Caco-2 (cell line): ENCODE data around the gene KRTAP9-3. TPM values are rescaled to one million over a fixed set of nuclear protein-coding genes. Genes with fewer than 3 reads are reported as not detected.

Experiments
- BruUV-seq: library from RNA; stranded (reverse); fragments of 400-500 nt; replicated peaks from 2 replicates; lab custom pipeline; 2021; lab: Mats Ljungman, UMichigan
- CTCF ChIA-PET: fragments of 300-600 bp; sonication (Branson Sonifier 250); formaldehyde crosslinking; loops from one replicate; lab custom pipeline; 2022; ENCODE audit warnings: antibody characterized with exemption; lab: Charles Lee
- POLR2A ChIA-PET: fragments of 300-600 bp; sonication (Branson Sonifier 250); formaldehyde crosslinking; loops from one replicate; lab custom pipeline; 2022; ENCODE audit warnings: antibody characterized with exemption; lab: Charles Lee
- DNase-seq, 2 experiments: peaks; one replicate each; pipeline versions ENCODE4 v3.0.0 to v3.0.0-alpha.2; 2020 to 2022
- H3K27me3 ChIP-seq: replicated peaks from 2 replicates; pipeline ENCODE4 v1.6.0; 2011; ENCODE audit warnings: low read length; ENCODE audit not compliant: control insufficient read depth, insufficient read depth
- H3K36me3 ChIP-seq: 2 replicates; pipeline ENCODE4 v1.5.1; 2011; ENCODE audit warnings: low read length; ENCODE audit not compliant: control insufficient read depth, insufficient read depth
- H3K4me1 ChIP-seq: fragments of 250-450 bp; sonication (Bioruptor Pico); 2 replicates; pipeline ENCODE4 v1.5.1; 2020; ENCODE audit warnings: mild to moderate bottlenecking
- H3K4me3 ChIP-seq: 2 replicates; pipeline ENCODE4 v1.5.1; 2011; ENCODE audit warnings: low read depth, mild to moderate bottlenecking, control low read depth, low read length
- H3K9me3 ChIP-seq: fragments of 250-450 bp; sonication (Bioruptor Pico); 2 replicates; pipeline ENCODE4 v1.5.1; 2020; ENCODE audit warnings: mild to moderate bottlenecking, moderate library complexity
- H3K27ac Mint-ChIP-seq: one replicate; pipeline ENCODE4 v1.8.0; 2022; ENCODE audit warnings: mixed read lengths; ENCODE audit not compliant: unreplicated experiment
- H3K27me3 Mint-ChIP-seq: one replicate; pipeline ENCODE4 v1.8.0; 2022; ENCODE audit warnings: mixed read lengths; ENCODE audit not compliant: insufficient read depth, unreplicated experiment
- H3K36me3 Mint-ChIP-seq: one replicate; pipeline ENCODE4 v1.8.0; 2022; ENCODE audit warnings: mild to moderate bottlenecking, mixed read lengths; ENCODE audit not compliant: insufficient read depth, unreplicated experiment
- H3K4me1 Mint-ChIP-seq: one replicate; pipeline ENCODE4 v1.8.0; 2022; ENCODE audit warnings: low read depth, mixed read lengths; ENCODE audit not compliant: unreplicated experiment
- H3K4me3 Mint-ChIP-seq: one replicate; pipeline ENCODE4 v1.8.0; 2022; ENCODE audit warnings: mild to moderate bottlenecking, moderate library complexity, mixed read lengths; ENCODE audit not compliant: unreplicated experiment
- H3K9me3 Mint-ChIP-seq: one replicate; pipeline ENCODE4 v1.8.0; 2022; ENCODE audit warnings: mixed read lengths; ENCODE audit not compliant: unreplicated experiment
- CTCF ChIP-seq, 2 experiments: fragments of 200-600 bp in 1 of 2; IDR thresholded peaks; 1 replicate in 1 of 2; 2 replicates in 1 of 2; pipeline versions ENCODE4 v1.5.1 to v1.8.0; 2011 to 2022; ENCODE audit warnings: antibody characterized with exemption in 1 of 2, control low read depth in 1 of 2, inconsistent platforms in 1 of 2, low read depth in 1 of 2, low read length in 1 of 2, mild to moderate bottlenecking in 1 of 2, moderate library complexity in 1 of 2; ENCODE audit not compliant: insufficient read depth in 1 of 2, severe bottlenecking in 1 of 2, unreplicated experiment in 1 of 2
- intact Hi-C: fragments of 100-400 bp; cut with micrococcal nuclease; formaldehyde crosslinking; loops from one replicate; pipeline ENCODE4 v1.10.0; 2022; ENCODE audit not compliant: unreplicated experiment
- total RNA-seq: library from RNA; stranded (reverse); gene quantifications from 2 replicates; pipeline ENCODE4 v1.2.3, GENCODE V29; 2022

Gene KRTAP9-3
- total RNA-seq, 1 experiment from 2014 or later, result not detected

GRCh38 chr17:41256291-41256685 is 24.0 kb downstream of the KRTAP9-3 start:
- peaks cover 7% of the 10 kb centered on the region for H3K27me3 Mint-ChIP-seq

GRCh38 chr17:41258406-41258805 is 26.2 kb downstream of the KRTAP9-3 start:
- H3K9me3 Mint-ChIP-seq, result no peaks in the 10 kb centered on the region
- DNase-seq, result no peak
- intact Hi-C loops, result no loop called here
- H3K9me3 ChIP-seq, result 0 out of 2 replicates have a peak, but pooled peaks cover 4% of the 10 kb centered on the region
- H3K4me1 Mint-ChIP-seq, result peaks cover 6% of the 10 kb centered on the region
- no TSS peak for BruUV-seq
- no peak overlapping the region for H3K4me3 ChIP-seq
- ChIA-PET POLR2A (no interaction called here), CTCF (no interaction called here)
- H3K36me3 ChIP-seq, result no peaks in the 10 kb centered on the region
- TF ChIP-seq CTCF (IDR thresholded peaks at IDR 0.05; ENCODE audit: insufficient read depth in 1 of 2, low read depth in 1 of 2, low read length in 1 of 2, severe bottlenecking in 1 of 2, unreplicated experiment in 1 of 2), result no peak
- H3K36me3 Mint-ChIP-seq, result no peaks in the 10 kb centered on the region
- H3K4me3 Mint-ChIP-seq, result no peak overlapping the region
- H3K27me3 ChIP-seq, result no peaks in the 10 kb centered on the region; the same call in 1 of the 2 replicates
- H3K27ac Mint-ChIP-seq, result no peak overlapping the region
- no peaks in the 10 kb centered on the region for H3K4me1 ChIP-seq
- peaks cover 4% of the 10 kb centered on the region for H3K27me3 Mint-ChIP-seq

More at GRCh38 chr17:41256291-41256685, 24.0 kb downstream of the KRTAP9-3 start:
- H3K36me3 Mint-ChIP-seq, result no peaks in the 10 kb centered on the region
- Histone ChIP-seq H3K27me3 (no peaks in the 10 kb centered on the region; the same call in 1 of the 2 replicates), H3K36me3 (no peaks in the 10 kb centered on the region), H3K4me1 (no peaks in the 10 kb centered on the region), H3K9me3 (no peaks in the 10 kb centered on the region), H3K4me3 (no peak overlapping the region)
- DNase-seq, result no peak
- intact Hi-C loops, result no loop called here
- TF ChIP-seq CTCF (IDR thresholded peaks at IDR 0.05; ENCODE audit: insufficient read depth in 1 of 2, low read depth in 1 of 2, low read length in 1 of 2, severe bottlenecking in 1 of 2, unreplicated experiment in 1 of 2), result no peak
- POLR2A ChIA-PET, result no interaction called here
- BruUV-seq, result no TSS peak
- no peaks in the 10 kb centered on the region for H3K9me3 Mint-ChIP-seq
- CTCF ChIA-PET, result no interaction called here
- no peak overlapping the region for H3K4me3 Mint-ChIP-seq
- no peak overlapping the region for H3K27ac Mint-ChIP-seq
- peaks cover 6% of the 10 kb centered on the region for H3K4me1 Mint-ChIP-seq

GRCh38 chr17:41263212-41263611 is 31.0 kb downstream of the KRTAP9-3 start:
- ChIA-PET CTCF (no interaction called here), POLR2A (no interaction called here)
- H3K9me3 Mint-ChIP-seq, result no peaks in the 10 kb centered on the region
- no TSS peak for BruUV-seq
- DNase-seq, result no peak
- no peak for TF ChIP-seq CTCF (IDR thresholded peaks at IDR 0.05; ENCODE audit: insufficient read depth in 1 of 2, low read depth in 1 of 2, low read length in 1 of 2, severe bottlenecking in 1 of 2, unreplicated experiment in 1 of 2)
- no peaks in the 10 kb centered on the region for H3K4me1 Mint-ChIP-seq
- Histone ChIP-seq H3K36me3 (no peaks in the 10 kb centered on the region), H3K27me3 (no peaks in the 10 kb centered on the region), H3K9me3 (0 out of 2 replicates have a peak, but pooled peaks cover 4% of the 10 kb centered on the region), H3K4me3 (no peak overlapping the region), H3K4me1 (no peaks in the 10 kb centered on the region)
- no peak overlapping the region for H3K27ac Mint-ChIP-seq
- H3K27me3 Mint-ChIP-seq, result no peaks in the 10 kb centered on the region
- no peaks in the 10 kb centered on the region for H3K36me3 Mint-ChIP-seq
- H3K4me3 Mint-ChIP-seq, result no peak overlapping the region
- intact Hi-C loops, result no loop called here
